Measurements from ENCODE around the gene ATP6V1B1. TPM values are rescaled to one million over a fixed set of nuclear protein-coding genes. Genes with fewer than 3 reads are reported as not detected.
"Not testable (repeated sequence)": the region's sequence is repeated elsewhere in the genome, so short reads cannot be mapped to it uniquely, and the experiment has no call there.

The ATP6V1B1 gene
- total and polyA plus RNA-seq, 9 of the 15 experiments (the other 6 are each of a cell fraction or from before 2014, with no cell fraction given) = not detected

DNA sequence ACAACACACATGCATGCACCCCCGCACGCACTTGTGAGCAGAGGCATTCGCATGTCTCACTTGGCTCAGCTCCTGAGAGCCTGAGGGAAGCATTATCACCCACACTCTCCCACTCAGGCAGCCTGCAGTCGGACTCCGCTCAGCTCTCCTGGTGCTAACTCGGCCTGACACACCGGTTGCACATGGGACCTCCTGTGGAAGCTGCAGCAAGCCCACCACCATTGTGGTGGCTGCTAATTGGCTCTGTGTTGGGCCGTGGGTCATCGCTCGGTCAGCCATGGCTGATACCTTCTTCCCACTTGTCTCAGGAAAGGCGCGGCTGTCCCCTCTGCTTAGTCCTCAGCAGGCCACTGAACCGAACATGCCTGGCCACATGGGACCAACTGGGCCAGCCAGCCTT is 72.6 kb downstream of the ATP6V1B1 start:
- peak overlapping the region in 1 of 2 experiments; percentile 58; a peak in 2 of 4 replicates for H3K9ac ChIP-seq (ENCODE audit: insufficient read depth in 1 of 2, low read depth in 2 of 2, low read length in 2 of 2)
- H3K36me3 ChIP-seq (ENCODE audit: control insufficient read depth, insufficient read depth, low read length) = no peaks in the 10 kb centered on the region
- DNase-seq (ENCODE audit: extremely low read depth in 1 of 4, low spot score in 3 of 4) = peak in 2 of 4 experiments; percentile 3 to 5
- no peak overlapping the region for H3K4me3 ChIP-seq
- H3K4me1 ChIP-seq (replicated peaks in 1 of 2; ENCODE audit: control insufficient read depth in 2 of 2, insufficient read depth in 2 of 2, low read length in 2 of 2) = peaks cover 8 to 13% of the 10 kb centered on the region in 2 experiments; a peak in 4 of 5 replicates
- in situ Hi-C loops (cut with MboI) (no loop called here), intact Hi-C loops (cut with micrococcal nuclease) (loop anchor here (10.0 kb wide), 1 partner anchor 146 kb away; no protein-coding TSS in a partner anchor)
- WGBS (ENCODE audit: insufficient coverage, low coverage, missing lambda C conversion rate) = 34% methylated on average over 13 of the region's 13 CpGs
- POLR2A ChIA-PET = interaction anchor here (1.4 kb wide), 1 partner anchor 13 kb away, joined by 4 read pairs; no protein-coding TSS in a partner anchor
- H2AFZ ChIP-seq (ENCODE audit: low read depth, low read length) = no peak overlapping the region
- TF ChIP-seq KLF10 (CRISPR knock-in tag; IDR thresholded peaks at IDR 0.05) = no peak
- no peak overlapping the region for H3K4me2 ChIP-seq (ENCODE audit: insufficient read depth, low read length)
- peaks cover 0 to 22% of the 10 kb centered on the region in 2 experiments; a peak in 3 of 5 replicates for H3K27me3 ChIP-seq (ENCODE audit: control insufficient read depth in 2 of 2, insufficient read depth in 2 of 2, low read length in 2 of 2)
- H4K20me1 ChIP-seq (replicated peaks; ENCODE audit: control insufficient read depth, insufficient read depth, low read length) = no peaks in the 10 kb centered on the region
- H3K27ac ChIP-seq (ENCODE audit: extremely low read depth, low read depth, low read length) = no peak overlapping the region
- BruUV-seq (replicated peaks) = no TSS peak
- H3K9me3 ChIP-seq (replicated peaks; ENCODE audit: control insufficient read depth, insufficient read depth, low read depth, low read length) = no peaks in the 10 kb centered on the region
- ATAC-seq = no peak; the same call in 2 of the 3 replicates
- FAIRE-seq = no peak
- H3K9me1 ChIP-seq (ENCODE audit: control insufficient read depth, insufficient read depth, low read length) = peaks cover 3% of the 10 kb centered on the region
- H3K79me2 ChIP-seq (ENCODE audit: control insufficient read depth, insufficient read depth, low read length) = no peaks in the 10 kb centered on the region
- CTCF ChIA-PET (ENCODE audit: low intra/inter-chr PET ratio) = no interaction called here

DNA sequence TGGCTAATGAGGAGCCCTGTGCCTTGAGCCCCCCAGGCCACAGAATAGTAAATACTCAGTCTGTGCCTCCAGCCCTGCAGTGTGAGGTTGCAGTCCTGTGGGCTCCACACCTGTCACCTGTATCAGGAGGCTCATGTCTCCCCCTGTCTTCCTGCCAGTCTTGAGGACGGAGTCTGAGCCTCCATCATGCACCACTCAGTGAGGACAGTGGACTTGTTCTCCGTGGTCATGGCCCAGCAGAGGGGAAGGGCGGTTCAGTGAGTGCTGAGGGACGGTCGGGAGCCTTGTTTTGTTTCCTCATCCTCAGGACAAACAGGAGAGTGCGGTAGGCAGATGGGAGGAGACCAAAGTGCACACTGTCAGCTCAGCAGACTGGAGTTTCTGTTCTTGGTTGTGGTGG is 76.1 kb downstream of the ATP6V1B1 start:
- H3K4me2 ChIP-seq (ENCODE audit: insufficient read depth, low read length); H3K4me1 ChIP-seq (replicated peaks in 1 of 2; ENCODE audit: control insufficient read depth in 2 of 2, insufficient read depth in 2 of 2, low read length in 2 of 2); H3K79me2 ChIP-seq (ENCODE audit: control insufficient read depth, insufficient read depth, low read length); DNase-seq (ENCODE audit: extremely low read depth in 1 of 4, low spot score in 3 of 4); ATAC-seq; POLR2A ChIA-PET; H2AFZ ChIP-seq (ENCODE audit: low read depth, low read length); FAIRE-seq; H3K27ac ChIP-seq (ENCODE audit: extremely low read depth, low read depth, low read length); H3K9ac ChIP-seq (ENCODE audit: insufficient read depth in 1 of 2, low read depth in 2 of 2, low read length in 2 of 2); H3K9me1 ChIP-seq (ENCODE audit: control insufficient read depth, insufficient read depth, low read length); H4K20me1 ChIP-seq (replicated peaks; ENCODE audit: control insufficient read depth, insufficient read depth, low read length); intact Hi-C loops (cut with micrococcal nuclease); BruUV-seq (replicated peaks); H3K9me3 ChIP-seq (replicated peaks; ENCODE audit: control insufficient read depth, insufficient read depth, low read depth, low read length); CTCF ChIA-PET (ENCODE audit: low intra/inter-chr PET ratio); H3K4me3 ChIP-seq; H3K36me3 ChIP-seq (ENCODE audit: control insufficient read depth, insufficient read depth, low read length); in situ Hi-C loops (cut with MboI): not testable (repeated sequence)
- WGBS (ENCODE audit: insufficient coverage, low coverage, missing lambda C conversion rate) = 2% methylated on average over 6 of the region's 6 CpGs
- H3K27me3 ChIP-seq (ENCODE audit: control insufficient read depth in 2 of 2, insufficient read depth in 2 of 2, low read length in 2 of 2) = peaks cover 0 to 22% of the 10 kb centered on the region in 2 experiments; a peak in 4 of 5 replicates

Small RNA genes lying within 50 kb of the gene (small RNA-seq; reads per million reads assigned to genes)
- gene RF02272 (not detected), gene RN7SL160P (not detected)

Other genes starting within 250 kb of the ATP6V1B1 start
Only the 7 nearest of the 10 such genes appear.
- gene FIGLA, start 145.3 kb upstream of the ATP6V1B1 start, total RNA-seq (2014; rRNA removed) = not detected in 2 replicates
- not detected in 2 replicates for gene FIGLA, start 145.3 kb upstream of the ATP6V1B1 start, total RNA-seq (2014; rRNA removed; fragmentation: Illumina TruSeq; extraction: Trizol)
- gene FIGLA, start 145.3 kb upstream of the ATP6V1B1 start, total RNA-seq (2015; rRNA removed; fragmentation: Illumina TruSeq; extraction: Trizol) = not detected in 2 replicates
- not detected in 2 replicates for gene FIGLA, start 145.3 kb upstream of the ATP6V1B1 start, total RNA-seq (2021)
- not detected in 2 replicates for gene FIGLA, start 145.3 kb upstream of the ATP6V1B1 start, polyA plus RNA-seq (2011; rRNA removed)
- not detected in 2 replicates for gene FIGLA, start 145.3 kb upstream of the ATP6V1B1 start, polyA plus RNA-seq (2014; fragmentation: Illumina TruSeq; extraction: Trizol)
- gene FIGLA, start 145.3 kb upstream of the ATP6V1B1 start, polyA plus RNA-seq (2014; fragmentation: Nextera tagmentation; extraction: Ambion mirVana) = not detected
- gene FIGLA, start 145.3 kb upstream of the ATP6V1B1 start, polyA plus RNA-seq (2014; rRNA removed) = not detected in 2 replicates
- gene CLEC4F, start 115.3 kb upstream of the ATP6V1B1 start, total RNA-seq (2014; rRNA removed) = not detected in 2 replicates
- not detected in 2 replicates for gene CLEC4F, start 115.3 kb upstream of the ATP6V1B1 start, total RNA-seq (2014; rRNA removed; fragmentation: Illumina TruSeq; extraction: Trizol)
- not detected in 2 replicates for gene CLEC4F, start 115.3 kb upstream of the ATP6V1B1 start, total RNA-seq (2015; rRNA removed; fragmentation: Illumina TruSeq; extraction: Trizol)
- not detected in 2 replicates for gene CLEC4F, start 115.3 kb upstream of the ATP6V1B1 start, total RNA-seq (2021)
- gene CLEC4F, start 115.3 kb upstream of the ATP6V1B1 start, polyA plus RNA-seq (2011; rRNA removed) = not detected in 2 replicates
- gene CLEC4F, start 115.3 kb upstream of the ATP6V1B1 start, polyA plus RNA-seq (2014; fragmentation: Illumina TruSeq; extraction: Trizol) = not detected in 2 replicates
- not detected for gene CLEC4F, start 115.3 kb upstream of the ATP6V1B1 start, polyA plus RNA-seq (2014; fragmentation: Nextera tagmentation; extraction: Ambion mirVana)
- not detected in 2 replicates for gene CLEC4F, start 115.3 kb upstream of the ATP6V1B1 start, polyA plus RNA-seq (2014; rRNA removed)
- gene CD207, start 100.1 kb upstream of the ATP6V1B1 start, total RNA-seq (2014; rRNA removed) = 0.08 TPM in 1 of 2 replicates, not detected in the other
- not detected in 2 replicates for gene CD207, start 100.1 kb upstream of the ATP6V1B1 start, total RNA-seq (2014; rRNA removed; fragmentation: Illumina TruSeq; extraction: Trizol)
- not detected in 2 replicates for gene CD207, start 100.1 kb upstream of the ATP6V1B1 start, total RNA-seq (2015; rRNA removed; fragmentation: Illumina TruSeq; extraction: Trizol)
- not detected in 2 replicates for gene CD207, start 100.1 kb upstream of the ATP6V1B1 start, total RNA-seq (2021)
- not detected in 2 replicates for gene CD207, start 100.1 kb upstream of the ATP6V1B1 start, polyA plus RNA-seq (2011; rRNA removed)
- gene CD207, start 100.1 kb upstream of the ATP6V1B1 start, polyA plus RNA-seq (2014; fragmentation: Illumina TruSeq; extraction: Trizol) = not detected in 2 replicates
- gene CD207, start 100.1 kb upstream of the ATP6V1B1 start, polyA plus RNA-seq (2014; fragmentation: Nextera tagmentation; extraction: Ambion mirVana) = not detected
- gene CD207, start 100.1 kb upstream of the ATP6V1B1 start, polyA plus RNA-seq (2014; rRNA removed) = not detected in 2 replicates
- gene VAX2, start 35.3 kb upstream of the ATP6V1B1 start, total RNA-seq (2014; rRNA removed) = not detected in 2 replicates
- gene VAX2, start 35.3 kb upstream of the ATP6V1B1 start, total RNA-seq (2014; rRNA removed; fragmentation: Illumina TruSeq; extraction: Trizol) = not detected in 2 replicates
- gene VAX2, start 35.3 kb upstream of the ATP6V1B1 start, total RNA-seq (2015; rRNA removed; fragmentation: Illumina TruSeq; extraction: Trizol) = not detected in 2 replicates
- not detected in 2 replicates for gene VAX2, start 35.3 kb upstream of the ATP6V1B1 start, total RNA-seq (2021)
- gene VAX2, start 35.3 kb upstream of the ATP6V1B1 start, polyA plus RNA-seq (2011; rRNA removed) = not detected in 2 replicates
- not detected in 2 replicates for gene VAX2, start 35.3 kb upstream of the ATP6V1B1 start, polyA plus RNA-seq (2014; fragmentation: Illumina TruSeq; extraction: Trizol)
- gene VAX2, start 35.3 kb upstream of the ATP6V1B1 start, polyA plus RNA-seq (2014; fragmentation: Nextera tagmentation; extraction: Ambion mirVana) = not detected
- gene VAX2, start 35.3 kb upstream of the ATP6V1B1 start, polyA plus RNA-seq (2014; rRNA removed) = not detected in 2 replicates
- 0.20 TPM in 1 of 2 replicates, not detected in the other for gene ANKRD53, start 42.7 kb downstream of the ATP6V1B1 start, total RNA-seq (2014; rRNA removed)
- gene ANKRD53, start 42.7 kb downstream of the ATP6V1B1 start, total RNA-seq (2014; rRNA removed; fragmentation: Illumina TruSeq; extraction: Trizol) = not detected in 2 replicates
- not detected in 2 replicates for gene ANKRD53, start 42.7 kb downstream of the ATP6V1B1 start, total RNA-seq (2015; rRNA removed; fragmentation: Illumina TruSeq; extraction: Trizol)
- 0.18 TPM in 1 of 2 replicates, not detected in the other for gene ANKRD53, start 42.7 kb downstream of the ATP6V1B1 start, total RNA-seq (2021)
- not detected in 2 replicates for gene ANKRD53, start 42.7 kb downstream of the ATP6V1B1 start, polyA plus RNA-seq (2011; rRNA removed)
- not detected in 2 replicates for gene ANKRD53, start 42.7 kb downstream of the ATP6V1B1 start, polyA plus RNA-seq (2014; fragmentation: Illumina TruSeq; extraction: Trizol)
- gene ANKRD53, start 42.7 kb downstream of the ATP6V1B1 start, polyA plus RNA-seq (2014; fragmentation: Nextera tagmentation; extraction: Ambion mirVana) = not detected
- gene ANKRD53, start 42.7 kb downstream of the ATP6V1B1 start, polyA plus RNA-seq (2014; rRNA removed) = not detected in 2 replicates
- gene TEX261, start 59.0 kb downstream of the ATP6V1B1 start, total RNA-seq (2014; rRNA removed) = 18.3 and 29.7 TPM in 2 replicates
- 44.2 and 46.1 TPM in 2 replicates for gene TEX261, start 59.0 kb downstream of the ATP6V1B1 start, total RNA-seq (2014; rRNA removed; fragmentation: Illumina TruSeq; extraction: Trizol)
- 53.0 and 56.9 TPM in 2 replicates for gene TEX261, start 59.0 kb downstream of the ATP6V1B1 start, total RNA-seq (2015; rRNA removed; fragmentation: Illumina TruSeq; extraction: Trizol)
- gene TEX261, start 59.0 kb downstream of the ATP6V1B1 start, total RNA-seq (2021) = 55.3 and 60.4 TPM in 2 replicates
- 50.1 and 99.5 TPM in 2 replicates for gene TEX261, start 59.0 kb downstream of the ATP6V1B1 start, polyA plus RNA-seq (2011; rRNA removed)
- gene TEX261, start 59.0 kb downstream of the ATP6V1B1 start, polyA plus RNA-seq (2014; fragmentation: Illumina TruSeq; extraction: Trizol) = 99.5 and 110 TPM in 2 replicates
- 10 to 100 TPM; 11.9 to 16.7 TPM for gene TEX261, start 59.0 kb downstream of the ATP6V1B1 start, polyA plus RNA-seq (2014; fragmentation: Nextera tagmentation; extraction: Ambion mirVana)
- gene TEX261, start 59.0 kb downstream of the ATP6V1B1 start, polyA plus RNA-seq (2014; rRNA removed) = 51.9 and 64.0 TPM in 2 replicates
- gene NAGK, start 132.7 kb downstream of the ATP6V1B1 start, total RNA-seq (2014; rRNA removed) = 8.9 and 11.1 TPM in 2 replicates
- 4.3 and 7.3 TPM in 2 replicates for gene NAGK, start 132.7 kb downstream of the ATP6V1B1 start, total RNA-seq (2014; rRNA removed; fragmentation: Illumina TruSeq; extraction: Trizol)
- gene NAGK, start 132.7 kb downstream of the ATP6V1B1 start, total RNA-seq (2015; rRNA removed; fragmentation: Illumina TruSeq; extraction: Trizol) = 10.2 and 10.7 TPM in 2 replicates
- gene NAGK, start 132.7 kb downstream of the ATP6V1B1 start, total RNA-seq (2021) = 8.8 and 14.9 TPM in 2 replicates
- 9.1 and 11.7 TPM in 2 replicates for gene NAGK, start 132.7 kb downstream of the ATP6V1B1 start, polyA plus RNA-seq (2011; rRNA removed)
- 8.8 and 9.4 TPM in 2 replicates for gene NAGK, start 132.7 kb downstream of the ATP6V1B1 start, polyA plus RNA-seq (2014; fragmentation: Illumina TruSeq; extraction: Trizol)
- 10 to 100 TPM in 1 of 2 experiments, 1 to 10 TPM in 1; 4.9 to 10.6 TPM for gene NAGK, start 132.7 kb downstream of the ATP6V1B1 start, polyA plus RNA-seq (2014; fragmentation: Nextera tagmentation; extraction: Ambion mirVana)
- gene NAGK, start 132.7 kb downstream of the ATP6V1B1 start, polyA plus RNA-seq (2014; rRNA removed) = 13.4 and 18.6 TPM in 2 replicates